ENCODE results near the gene TRIM10. TPM values are rescaled to one million over a fixed set of nuclear protein-coding genes. Genes with fewer than 3 reads are reported as not detected.

The TRIM10 gene
- total RNA-seq, 4 donors from 2014 or later: 0.17 to 0.50 (median 0.42) TPM; not detected in 1

DNA sequence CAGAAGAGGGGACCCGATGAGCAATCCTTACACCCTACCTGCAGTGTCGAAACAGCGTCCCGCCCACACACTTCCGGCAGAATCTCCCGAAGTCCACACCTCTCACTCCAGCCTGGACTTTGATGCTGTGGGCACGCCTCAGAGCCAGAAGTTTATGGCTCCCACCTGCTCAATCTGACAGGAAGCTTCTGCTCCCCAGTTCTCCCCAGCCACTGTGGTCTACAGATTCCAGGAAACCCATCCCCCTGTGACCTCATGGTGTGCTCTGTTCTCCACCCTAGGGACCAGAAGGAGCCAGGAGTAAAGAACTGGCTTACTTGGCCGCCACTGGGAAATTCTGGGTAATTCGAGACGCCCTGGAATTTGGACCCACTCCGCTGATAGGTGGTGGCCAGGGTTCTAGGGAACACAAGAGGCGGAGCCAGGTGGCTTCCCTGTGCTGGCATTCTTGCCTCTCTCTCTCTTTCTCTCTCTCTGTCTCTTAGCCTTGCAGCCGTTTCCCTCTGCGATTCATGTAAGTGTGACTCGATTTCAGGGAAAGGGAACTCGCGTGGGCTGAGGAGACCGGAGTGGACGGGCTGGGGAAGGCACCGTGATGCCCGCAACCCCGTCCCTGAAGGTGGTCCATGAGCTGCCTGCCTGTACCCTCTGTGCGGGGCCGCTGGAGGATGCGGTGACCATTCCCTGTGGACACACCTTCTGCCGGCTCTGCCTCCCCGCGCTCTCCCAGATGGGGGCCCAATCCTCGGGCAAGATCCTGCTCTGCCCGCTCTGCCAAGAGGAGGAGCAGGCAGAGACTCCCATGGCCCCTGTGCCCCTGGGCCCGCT lies 2.3 kb upstream of the TRIM10 start, which contains the start of gene TRIM15:
Gene TRIM15 (plus strand): TSS at position 457 of the 828 bp plus-strand sequence. CDS start 139 bp downstream, at position 596.
- TF ChIP-seq EP300 (IDR thresholded peaks at IDR 0.05): no peak
- TF ChIP-seq CTCF (IDR thresholded peaks at IDR 0.05): no peak
- TF ChIP-seq POLR2A (IDR thresholded peaks at IDR 0.05; ENCODE audit: low read depth): no peak
- no peak for TF ChIP-seq POLR2AphosphoS5 (IDR thresholded peaks at IDR 0.05)
- peak; percentile 89 for DNase-seq (ENCODE audit: extremely low spot score)
- Histone ChIP-seq H3K36me3 (no peaks in the 10 kb centered on the region), H3K27ac (replicated peaks in 1 of 4) (no peak within 1 kb of the TSS), H3K4me1 (no peaks in the 10 kb centered on the region), H3K4me3 (no peak within 1 kb of the TSS), H3K9me3 (no peaks in the 10 kb centered on the region), H3K27me3 (peaks cover 0 to 32% (median 0%) of the 10 kb centered on the region in 4 donors)
- intact Hi-C loops (cut with DNase I): no loop called here
- 70% methylated on average over 27 of the region's 31 CpGs for WGBS

DNA sequence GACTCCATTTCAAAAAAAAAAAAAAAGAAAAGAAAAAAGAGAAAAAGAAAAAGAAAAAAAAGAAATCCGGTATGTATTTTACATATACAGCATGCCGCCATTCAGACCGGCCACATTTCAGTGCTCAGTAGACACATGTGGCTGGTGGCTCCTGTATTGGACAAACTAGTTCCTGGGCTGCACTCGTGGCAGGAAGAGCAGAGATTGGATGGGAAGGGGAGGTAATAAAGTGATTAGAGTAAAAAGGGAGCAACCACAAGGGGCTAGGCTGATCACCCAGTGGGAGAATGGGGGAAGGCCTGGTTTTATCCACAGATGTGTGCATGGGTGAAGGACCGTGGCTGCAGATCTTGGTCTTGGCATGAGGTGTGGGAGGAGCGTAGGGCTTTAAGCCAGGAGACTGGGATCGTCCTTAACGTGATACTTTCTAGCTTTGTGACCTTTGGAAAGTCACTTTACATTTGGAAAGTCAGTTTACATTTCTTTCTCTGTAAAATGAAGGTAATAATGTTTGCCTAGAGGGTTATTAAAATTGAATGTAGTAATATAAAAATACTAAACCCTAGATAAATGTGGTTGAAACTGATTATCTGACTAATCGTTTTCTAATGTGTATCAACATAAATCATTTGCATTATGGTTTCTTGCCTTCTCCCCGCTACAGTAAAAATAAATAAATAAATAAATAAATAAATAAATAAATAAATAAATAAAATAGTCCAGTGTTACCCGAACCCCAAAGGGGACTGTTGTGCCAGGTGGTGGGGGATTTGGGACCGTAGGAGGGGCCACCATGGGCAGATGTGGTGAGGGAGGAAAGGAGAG lies 1.5 kb upstream of the TRIM10 start:
- Histone ChIP-seq H3K4me1 (no peaks in the 10 kb centered on the region), H3K4me3 (no peak overlapping the region), H3K36me3 (no peaks in the 10 kb centered on the region), H3K9me3 (no peaks in the 10 kb centered on the region), H3K27ac (replicated peaks in 1 of 4) (no peak overlapping the region), H3K27me3 (peaks cover 0 to 28% (median 0%) of the 10 kb centered on the region in 4 donors)
- peak; percentile 60 for DNase-seq (ENCODE audit: extremely low spot score)
- no peak for TF ChIP-seq CTCF (IDR thresholded peaks at IDR 0.05)
- TF ChIP-seq POLR2AphosphoS5 (IDR thresholded peaks at IDR 0.05): no peak
- TF ChIP-seq EP300 (IDR thresholded peaks at IDR 0.05): no peak
- TF ChIP-seq POLR2A (IDR thresholded peaks at IDR 0.05; ENCODE audit: low read depth): no peak
- intact Hi-C loops (cut with DNase I): no loop called here
- 75% methylated on average over 12 of the region's 12 CpGs for WGBS

DNA sequence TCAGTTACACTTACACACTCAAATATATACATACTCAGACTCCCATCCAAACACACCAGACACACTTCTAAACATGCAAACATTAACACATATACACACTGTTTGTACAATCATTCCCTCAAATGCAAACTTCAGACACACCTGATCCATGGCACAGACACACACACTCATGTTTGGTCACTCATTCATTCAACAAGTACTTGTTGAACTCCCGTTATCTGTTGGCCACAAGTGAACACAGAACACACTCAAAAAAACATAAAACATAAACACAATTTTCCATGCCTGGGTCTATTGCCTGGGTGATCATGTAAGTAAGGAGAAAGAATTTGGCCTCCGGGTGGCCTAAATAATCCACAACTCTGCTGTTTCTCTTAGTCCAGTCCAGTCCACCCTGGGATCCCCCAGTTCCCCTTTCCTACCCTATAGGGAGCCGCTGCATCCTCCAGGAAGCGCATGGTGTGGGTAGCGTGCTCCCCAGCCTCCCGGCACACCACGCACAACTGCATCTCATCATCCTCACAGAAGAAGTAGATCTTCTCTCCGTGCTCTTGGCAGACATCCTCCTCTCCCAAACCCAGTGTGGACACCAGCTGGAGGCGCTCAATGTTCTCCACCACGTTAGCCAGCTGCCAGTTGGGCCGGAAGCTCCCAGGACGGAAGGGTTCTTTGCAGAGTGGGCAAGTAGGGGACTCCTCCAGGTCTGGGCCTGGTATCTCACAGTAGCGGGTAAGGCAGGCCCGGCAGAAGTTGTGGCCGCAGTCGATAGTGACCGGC lies 815 bp downstream of the TRIM10 start:
- Histone ChIP-seq H3K9me3 (no peaks in the 10 kb centered on the region), H3K4me3 (no peak overlapping the region), H3K4me1 (peaks cover 1 to 10% (median 7%) of the 10 kb centered on the region in 4 donors), H3K27ac (replicated peaks in 1 of 4) (no peak overlapping the region), H3K36me3 (no peaks in the 10 kb centered on the region), H3K27me3 (peaks cover 0 to 37% (median 0%) of the 10 kb centered on the region in 4 donors)
- peak; percentile 90 for DNase-seq (ENCODE audit: extremely low spot score)
- intact Hi-C loops (cut with DNase I): no loop called here
- 91% methylated on average over 12 of the region's 17 CpGs for WGBS
- TF ChIP-seq EP300 (IDR thresholded peaks at IDR 0.05): no peak
- no peak for TF ChIP-seq POLR2AphosphoS5 (IDR thresholded peaks at IDR 0.05)
- TF ChIP-seq POLR2A (IDR thresholded peaks at IDR 0.05; ENCODE audit: low read depth): no peak
- TF ChIP-seq CTCF (IDR thresholded peaks at IDR 0.05): no peak

GRCh38 chr6:30158475-30159040 lies 2.5 kb downstream of the TRIM10 start:
- DNase-seq (ENCODE audit: extremely low spot score): peak; percentile 88
- no peak overlapping the region for H3K4me3 ChIP-seq
- TF ChIP-seq POLR2AphosphoS5 (IDR thresholded peaks at IDR 0.05) (no peak), EP300 (IDR thresholded peaks at IDR 0.05) (no peak), POLR2A (IDR thresholded peaks at IDR 0.05; ENCODE audit: low read depth) (no peak), CTCF (IDR thresholded peaks at IDR 0.05) (no peak)
- no peaks in the 10 kb centered on the region for H3K9me3 ChIP-seq
- no peaks in the 10 kb centered on the region for H3K36me3 ChIP-seq
- 55% methylated on average over 3 of the region's 3 CpGs for WGBS
- H3K27me3 ChIP-seq: peaks cover 0 to 40% (median 0%) of the 10 kb centered on the region in 4 donors
- no peak overlapping the region for H3K27ac ChIP-seq (replicated peaks in 1 of 4)
- peaks cover 6 to 10% (median 8%) of the 10 kb centered on the region in 4 donors for H3K4me1 ChIP-seq
- intact Hi-C loops (cut with DNase I): no loop called here
